HEK293 (cell line): Measurements from ENCODE around the gene MAP1LC3A.

Source experiments
- CTCF ChIA-PET: fragments of 350-600 bp; formaldehyde crosslinking; extraction: SDS; loops from one replicate; lab custom pipeline; 2021; ENCODE audit warnings: antibody characterized with exemption; lab: Yijun Ruan, JAX
- POLR2A ChIA-PET: fragments of 300-600 bp; formaldehyde crosslinking; extraction: SDS; loops from one replicate; lab custom pipeline; 2020; ENCODE audit warnings: antibody characterized with exemption, inconsistent platforms; lab: Yijun Ruan, JAX
- H3K27ac ChIP-seq: fragments of 200-500 bp; sonication (Bioruptor generic); 2 replicates; pipeline ENCODE4 v1.5.1; 2014; ENCODE audit warnings: low read depth, low read length, control low read depth, inconsistent platforms; ENCODE audit errors: extremely low read depth
- H3K36me3 ChIP-seq, 2 experiments: fragments of 200-500 bp in 1 of 2; sonication (Bioruptor generic) in 1 of 2; 1 replicate in 1 of 2; 2 replicates in 1 of 2; pipeline ENCODE4 v1.5.1; 2014 to 2017; ENCODE audit warnings: inconsistent platforms in 2 of 2, low read length in 2 of 2; ENCODE audit not compliant: control insufficient read depth in 2 of 2, insufficient read depth in 1 of 2
- H3K4me1 ChIP-seq: fragments of 200-500 bp; sonication (Bioruptor generic); 2 replicates; pipeline ENCODE4 v1.5.1; 2014; ENCODE audit warnings: mild to moderate bottlenecking, low read length, inconsistent platforms; ENCODE audit not compliant: control insufficient read depth, insufficient read depth
- H3K4me3 ChIP-seq: 2 replicates; pipeline ENCODE4 v1.5.1; 2011; ENCODE audit warnings: low read depth, mild to moderate bottlenecking, control low read depth, low read length, moderate library complexity
- H3K9me3 ChIP-seq: fragments of 200-500 bp; sonication (Bioruptor generic); 2 replicates; pipeline ENCODE4 v1.5.1; 2014; ENCODE audit warnings: low read depth, low read length, inconsistent platforms; ENCODE audit not compliant: control insufficient read depth, insufficient read depth
- PBX3 ChIP-seq: sonication (generic); formaldehyde crosslinking; IDR thresholded peaks from 2 replicates; pipeline ENCODE4 v1.8.1; 2022; ENCODE audit warnings: mild to moderate bottlenecking, moderate library complexity, missing genetic modification reagents
- PRDM1 ChIP-seq: fragments of 450-650 bp; formaldehyde crosslinking; IDR thresholded peaks from 2 replicates; pipeline ENCODE4; 2016; ENCODE audit warnings: missing biosample characterization, missing genetic modification characterization
- SCRT2 ChIP-seq: fragments of 450-650 bp; formaldehyde crosslinking; IDR thresholded peaks from 2 replicates; pipeline ENCODE4 v1.5.1; 2016; ENCODE audit warnings: missing biosample characterization, missing genetic modification characterization
- SP7 ChIP-seq: fragments of 450-650 bp; formaldehyde crosslinking; IDR thresholded peaks from 2 replicates; pipeline ENCODE4 v1.5.1; 2016; ENCODE audit warnings: missing biosample characterization, missing genetic modification characterization
- ZBTB11 ChIP-seq: fragments of 450-650 bp; formaldehyde crosslinking; conservative IDR thresholded peaks from 2 replicates; pipeline ENCODE4 v1.5.1; 2016; ENCODE audit warnings: low read depth, missing biosample characterization, missing genetic modification characterization
- ZBTB20 ChIP-seq: fragments of 450-650 bp; formaldehyde crosslinking; IDR thresholded peaks from 2 replicates; pipeline ENCODE4 v1.5.1; 2016; ENCODE audit warnings: missing biosample characterization, missing genetic modification characterization
- ZBTB26 ChIP-seq: fragments of 450-650 bp; formaldehyde crosslinking; optimal IDR thresholded peaks from 2 replicates; pipeline ENCODE3; 2016; ENCODE audit warnings: missing biosample characterization, mild to moderate bottlenecking, missing genetic modification characterization
- ZIC2 ChIP-seq: fragments of 450-650 bp; formaldehyde crosslinking; IDR thresholded peaks from 2 replicates; pipeline ENCODE4 v1.5.1; 2016; ENCODE audit warnings: missing biosample characterization, missing genetic modification characterization
- ZNF133 ChIP-seq: fragments of 450-650 bp; formaldehyde crosslinking; IDR thresholded peaks from 2 replicates; pipeline ENCODE4 v1.5.1; 2016; ENCODE audit warnings: missing biosample characterization, missing genetic modification characterization
- ZNF169 ChIP-seq: fragments of 450-650 bp; formaldehyde crosslinking; IDR thresholded peaks from 2 replicates; pipeline ENCODE4 v1.5.1; 2016; ENCODE audit warnings: missing biosample characterization, missing genetic modification characterization
- ZNF350 ChIP-seq: fragments of 450-650 bp; formaldehyde crosslinking; IDR thresholded peaks from 2 replicates; pipeline ENCODE4 v1.5.0; 2017; ENCODE audit warnings: missing biosample characterization, mild to moderate bottlenecking, missing genetic modification characterization
- ZNF366 ChIP-seq: fragments of 450-650 bp; formaldehyde crosslinking; conservative IDR thresholded peaks from 2 replicates; pipeline ENCODE4 v1.5.1; 2016; ENCODE audit warnings: missing biosample characterization, missing genetic modification characterization
- ZNF433 ChIP-seq: fragments of 450-650 bp; formaldehyde crosslinking; IDR thresholded peaks from 2 replicates; pipeline ENCODE4 v1.5.1; 2016; ENCODE audit warnings: missing biosample characterization, missing genetic modification characterization, low read depth
- ZNF555 ChIP-seq: fragments of 450-650 bp; formaldehyde crosslinking; conservative IDR thresholded peaks from 2 replicates; pipeline ENCODE4 v1.5.1; 2017; ENCODE audit warnings: missing biosample characterization, mild to moderate bottlenecking, missing genetic modification characterization, inconsistent platforms
- ZNF596 ChIP-seq: fragments of 450-650 bp; IDR thresholded peaks from 2 replicates; pipeline ENCODE4 v1.5.0; 2018; ENCODE audit warnings: missing biosample characterization, mild to moderate bottlenecking, missing genetic modification characterization, moderate library complexity
- ZNF624 ChIP-seq: fragments of 450-650 bp; formaldehyde crosslinking; IDR thresholded peaks from 2 replicates; pipeline ENCODE4 v1.5.1; 2017; ENCODE audit warnings: missing biosample characterization, missing genetic modification characterization
- ZNF677 ChIP-seq: fragments of 450-650 bp; IDR thresholded peaks from 2 replicates; pipeline ENCODE4 v1.5.0; 2018; ENCODE audit warnings: missing biosample characterization, mild to moderate bottlenecking, missing genetic modification characterization, moderate library complexity

MAP1LC3A gene

GRCh38 chr20:34566978-34567891, 8.7 kb downstream of the MAP1LC3A start (continued):
- TF ChIP-seq ZNF596 (tag by site-specific recombination) (no peak), ZBTB26 (tag by site-specific recombination) (no peak)

- H3K9me3 ChIP-seq = no peaks in the 10 kb centered on the region
- ChIA-PET CTCF (interaction anchor here (0.9 kb wide), 1 partner anchor 11 kb away, joined by 4 read pairs; no protein-coding TSS in a partner anchor), POLR2A (no interaction called here)
- TF ChIP-seq ZNF366 (tag by site-specific recombination) (0 out of 2 replicates have a peak, but pooled peaks have one; percentile 5), ZNF624 (tag by site-specific recombination) (no peak)
- peaks cover 0 to 3% of the 10 kb centered on the region in 2 experiments; a peak in 2 of 3 replicates for H3K36me3 ChIP-seq
- no peaks in the 10 kb centered on the region for H3K4me1 ChIP-seq
- H3K4me3 ChIP-seq = no peak overlapping the region
- H3K27ac ChIP-seq = no peak overlapping the region
Observed at GRCh38 chr20:34567892-34568865, 9.7 kb downstream of the MAP1LC3A start.

GRCh38 chr20:34569598-34569997, 11.1 kb downstream of the MAP1LC3A start:
- no peak for TF ChIP-seq ZNF350 (tag by site-specific recombination)
- TF ChIP-seq ZNF555 (tag by site-specific recombination) = no peak
- no peak for TF ChIP-seq ZNF433
- no peak for TF ChIP-seq PRDM1
- TF ChIP-seq ZBTB11 (tag by site-specific recombination) = no peak
- TF ChIP-seq ZNF169 = no peak
- ChIA-PET CTCF (no interaction called here), POLR2A (no interaction called here)
- H3K4me1 ChIP-seq = no peaks in the 10 kb centered on the region
- no peaks in the 10 kb centered on the region for H3K9me3 ChIP-seq
- H3K36me3 ChIP-seq = peaks cover 0 to 3% of the 10 kb centered on the region in 2 experiments; a peak in 2 of 3 replicates
- H3K4me3 ChIP-seq = no peak overlapping the region
- H3K27ac ChIP-seq = no peak overlapping the region

- Histone ChIP-seq H3K36me3 (peaks cover 0 to 7% of the 10 kb centered on the region in 2 experiments; a peak in 2 of 3 replicates), H3K4me1 (no peaks in the 10 kb centered on the region), H3K4me3 (no peak overlapping the region), H3K9me3 (no peaks in the 10 kb centered on the region), H3K27ac (no peak overlapping the region)
- POLR2A ChIA-PET = interaction anchor here (0.7 kb wide), 1 partner anchor 22 kb away, joined by 4 read pairs; no protein-coding TSS in a partner anchor
- CTCF ChIA-PET = interaction anchor here (0.6 to 1.2 kb wide), 9 partner anchors 9 to 258 kb away, joined by 3 to 6 read pairs (median 3); partner anchors contain the start of gene MAP1LC3A
- no peak for TF ChIP-seq ZNF133 (tag by site-specific recombination)
- TF ChIP-seq ZBTB20 (tag by site-specific recombination) = no peak
- TF ChIP-seq ZIC2 = peak; percentile 78
- TF ChIP-seq ZNF677 (tag by site-specific recombination) = no peak
- 0 out of 2 replicates have a peak, but pooled peaks have one; percentile 31 for TF ChIP-seq SCRT2
- TF ChIP-seq SP7 = peak; percentile 51
- TF ChIP-seq PBX3 (CRISPR knock-in tag) = no peak
Observed at GRCh38 chr20:34570859-34571306, 12.4 kb downstream of the MAP1LC3A start.
